ENCODE data around the gene CREB3L4.

CREB3L4 gene

DNA sequence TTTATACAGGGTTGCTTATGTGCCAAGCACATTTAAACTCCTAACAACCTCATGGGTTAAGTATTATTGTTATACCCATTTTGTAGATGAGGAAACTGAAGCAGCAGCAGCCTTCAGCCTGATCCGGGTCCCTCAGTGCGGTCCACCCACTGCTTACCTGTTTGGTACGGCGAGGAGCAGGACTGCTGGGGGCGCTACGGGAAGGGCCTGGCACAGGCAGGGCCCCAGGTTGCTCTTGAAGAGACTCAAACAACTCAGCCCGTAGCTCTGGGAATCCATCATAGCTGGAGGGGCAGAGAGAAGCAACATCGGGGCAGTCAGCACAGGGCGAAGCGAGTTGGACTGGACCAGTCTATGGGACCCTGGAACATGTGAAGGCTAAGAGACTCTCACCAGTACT lies 30.4 kb upstream of the CREB3L4 start:
- DNase-seq (ENCODE audit: low read depth), result no peak

- no peak for DNase-seq (ENCODE audit: low read depth)
These were observed 28.7 kb upstream of the CREB3L4 start for GRCh38 chr1:153938996-153939395.

GRCh38 chr1:153939476-153939875 lies 28.2 kb upstream of the CREB3L4 start:
- DNase-seq (ENCODE audit: low read depth), result no peak

DNA sequence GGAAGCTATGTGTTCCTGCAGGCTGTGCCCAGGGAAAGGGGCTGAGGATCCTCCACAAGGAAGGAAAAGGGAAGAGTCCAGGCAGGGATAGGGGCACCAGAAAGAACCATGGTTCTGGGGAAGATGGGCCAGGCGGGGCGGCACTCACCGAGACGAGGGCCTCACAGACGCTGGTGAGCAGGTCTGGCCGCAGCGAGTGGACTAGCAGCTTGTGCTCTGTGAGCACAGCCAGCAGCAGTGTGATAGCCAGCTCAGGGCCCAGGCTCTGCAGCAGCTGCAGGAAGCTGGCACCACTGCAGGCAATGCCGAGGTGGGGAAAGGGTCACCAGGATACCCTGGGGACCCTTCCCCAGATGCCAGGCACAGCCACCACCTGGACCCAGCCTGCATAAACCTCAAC lies 26.9 kb upstream of the CREB3L4 start:
- no peak for DNase-seq (ENCODE audit: low read depth)

- DNase-seq (ENCODE audit: low read depth), result no peak
These were observed 25.6 kb upstream of the CREB3L4 start for GRCh38 chr1:153941826-153942725.

DNA sequence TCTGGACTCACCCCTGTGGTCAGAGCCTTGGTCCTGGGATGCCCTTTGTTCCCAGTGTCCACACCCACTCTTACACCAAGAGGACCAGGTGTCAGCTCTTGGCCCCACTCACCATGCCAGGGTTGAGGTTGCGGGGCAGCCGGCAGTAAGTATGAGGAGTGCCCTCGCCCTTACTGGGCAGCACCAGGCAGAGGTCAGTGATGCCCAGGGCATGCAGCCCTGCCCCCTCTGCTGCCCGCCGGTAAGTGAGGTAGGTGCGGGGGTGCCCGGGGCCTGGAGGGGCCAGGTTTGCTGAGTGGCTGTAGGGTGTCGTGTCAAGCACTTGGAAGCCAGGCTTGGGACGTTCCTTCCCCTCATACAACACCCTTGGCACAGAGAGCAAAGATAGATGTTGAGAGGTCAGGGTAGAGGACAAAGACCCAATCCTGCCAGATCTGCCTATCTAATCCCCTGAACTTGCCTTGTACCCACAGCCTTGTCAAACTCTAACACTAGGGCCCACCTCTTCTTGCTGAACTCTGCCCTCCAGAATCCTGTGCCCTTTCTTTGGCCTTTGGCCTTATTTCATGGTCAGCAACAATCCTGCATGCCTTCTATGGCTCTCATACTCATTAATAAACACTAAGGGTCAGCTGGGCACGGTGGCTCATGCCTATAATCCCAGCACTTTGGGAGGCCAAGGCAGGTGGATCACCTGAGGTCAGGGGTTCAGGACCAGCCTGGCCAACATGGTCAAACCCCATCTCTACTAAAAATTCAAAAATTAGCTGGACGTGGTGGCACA lies 24.7 kb upstream of the CREB3L4 start:
- DNase-seq (ENCODE audit: low read depth), result no peak

GRCh38 chr1:153944005-153944826 lies 23.5 kb upstream of the CREB3L4 start:
- no peak for DNase-seq (ENCODE audit: low read depth)

GRCh38 chr1:153944827-153945117 lies 22.9 kb upstream of the CREB3L4 start:
- no peak for DNase-seq (ENCODE audit: low read depth)

DNA sequence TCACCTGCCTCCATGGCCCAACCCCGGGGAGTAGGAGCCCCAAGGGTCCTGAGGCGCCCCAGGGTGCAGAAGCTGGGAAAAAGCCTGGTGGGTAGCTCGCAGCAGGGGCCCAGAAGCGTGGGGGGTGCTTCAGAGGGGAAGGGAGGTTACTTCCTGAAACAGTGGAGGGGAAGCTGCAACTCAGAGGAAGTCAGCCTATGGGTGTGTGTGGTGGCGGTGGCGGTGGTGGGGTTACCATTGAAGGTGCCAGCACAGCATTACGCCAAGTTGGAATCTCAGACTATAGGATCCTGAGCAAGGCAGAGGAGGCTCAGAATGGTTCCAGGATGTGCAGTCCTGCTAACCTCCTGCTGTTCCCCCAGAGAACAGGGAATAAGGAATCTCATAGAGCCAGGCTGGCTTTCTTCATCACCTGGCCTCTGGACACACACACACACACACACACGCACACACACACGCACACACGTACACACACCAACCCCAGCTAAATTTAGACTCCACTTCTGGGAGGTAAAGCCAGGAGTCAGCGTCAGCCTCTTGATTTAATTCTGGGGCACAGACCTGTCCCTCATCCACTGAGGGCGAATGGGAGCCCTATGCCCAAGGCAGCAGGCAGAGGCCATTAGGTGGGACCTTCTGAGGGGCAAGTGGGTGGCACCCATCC lies 22.4 kb upstream of the CREB3L4 start:
- DNase-seq (ENCODE audit: low read depth), result peak; percentile 66

- DNase-seq (ENCODE audit: low read depth), result peak; percentile 59
These were observed 21.7 kb upstream of the CREB3L4 start for GRCh38 chr1:153945795-153946621.

- DNase-seq (ENCODE audit: low read depth), result peak; percentile 68
These were observed 21.0 kb upstream of the CREB3L4 start, which contains the start of gene DENND4B for GRCh38 chr1:153946622-153947241. TSS of gene DENND4B (minus strand) at chr1:153946718. CDS start at chr1:153944374, 2,344 bp downstream.

DNA sequence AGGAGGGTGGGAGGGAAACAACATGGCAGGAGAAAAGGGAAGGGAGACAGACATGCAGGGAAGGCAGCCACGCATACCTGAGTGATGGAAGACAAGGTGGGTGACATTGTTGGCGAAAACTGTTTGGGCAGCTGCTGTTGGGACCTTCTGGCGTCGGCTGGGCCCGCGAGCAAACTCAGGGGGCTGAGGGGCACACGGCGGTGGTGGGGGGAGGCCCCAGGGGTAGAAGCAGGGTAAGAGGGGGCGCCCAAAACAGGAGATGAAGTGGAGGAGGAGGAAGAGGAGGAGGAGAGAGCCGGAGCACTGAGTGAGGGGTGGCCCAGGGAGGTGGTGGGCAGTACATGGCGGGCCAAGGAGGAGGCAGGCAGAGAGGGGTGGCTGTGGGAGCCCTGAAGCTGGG lies 16.5 kb upstream of the CREB3L4 start:
- DNase-seq (ENCODE audit: low read depth), result no peak

DNA sequence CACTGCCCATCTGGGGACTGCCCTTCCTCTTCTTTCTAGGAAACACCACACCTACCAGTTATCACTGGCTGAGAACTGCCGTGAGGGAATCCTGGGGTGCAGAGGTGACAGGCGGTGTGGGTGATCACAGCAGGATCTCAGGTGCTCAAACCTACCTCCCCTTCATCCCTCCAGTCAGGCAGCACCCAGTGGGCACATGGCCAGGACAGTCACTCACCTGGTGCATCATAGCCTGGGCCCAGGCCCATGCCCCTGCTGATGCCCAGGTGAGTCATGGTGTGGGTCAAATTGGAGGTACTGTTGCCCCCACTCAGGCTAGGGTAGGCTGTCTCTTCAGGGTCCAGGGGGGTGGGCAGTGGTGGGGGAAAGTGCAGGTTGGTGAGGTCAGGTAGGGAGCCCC lies 15.9 kb upstream of the CREB3L4 start:
- no peak for DNase-seq (ENCODE audit: low read depth)

DNA sequence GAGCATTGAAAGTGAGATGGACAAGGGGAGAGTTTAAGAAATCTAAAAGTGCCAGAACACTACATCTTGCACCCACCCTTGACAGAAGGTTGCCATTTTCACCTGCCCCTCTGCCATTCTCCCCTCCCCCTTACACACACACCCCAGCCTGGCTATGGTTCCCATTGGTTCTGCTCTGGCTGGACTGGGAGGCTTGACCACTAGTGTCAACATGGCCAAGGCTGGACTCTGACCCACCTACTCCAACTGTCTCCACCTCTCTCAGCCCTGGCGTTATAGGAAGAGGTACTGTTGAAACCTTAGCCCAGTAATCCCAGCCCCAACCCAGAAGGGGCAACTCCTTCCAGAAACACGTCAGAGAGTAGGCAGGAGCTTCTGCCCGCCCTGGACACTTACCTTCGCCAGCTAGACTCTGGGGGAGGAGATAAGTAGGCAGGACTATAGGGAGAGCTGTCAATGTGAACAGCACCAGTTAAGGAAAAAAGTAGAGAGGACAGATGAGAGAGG lies 13.8 kb upstream of the CREB3L4 start:
- no peak for DNase-seq (ENCODE audit: low read depth)

DNA sequence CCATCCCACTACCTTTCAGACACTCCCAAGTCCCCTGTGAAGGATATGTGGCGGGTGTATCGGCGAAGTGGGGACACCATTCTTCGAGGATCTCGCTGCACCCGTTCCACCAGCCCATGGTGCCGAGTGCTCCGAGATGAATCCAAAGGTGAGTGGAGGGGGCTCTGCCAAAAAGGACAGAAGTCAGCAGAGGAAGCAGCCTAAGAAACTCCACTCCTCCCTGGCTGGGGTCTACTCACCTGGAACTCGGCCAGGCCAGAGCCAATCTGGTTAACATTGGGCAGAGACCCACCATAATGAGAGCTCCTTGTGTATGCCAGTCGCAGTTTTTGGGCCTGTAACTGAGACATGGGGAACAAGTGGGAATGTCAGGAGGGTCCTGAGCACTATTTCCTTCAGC lies 12.9 kb upstream of the CREB3L4 start:
- DNase-seq (ENCODE audit: low read depth), result no peak

DNA sequence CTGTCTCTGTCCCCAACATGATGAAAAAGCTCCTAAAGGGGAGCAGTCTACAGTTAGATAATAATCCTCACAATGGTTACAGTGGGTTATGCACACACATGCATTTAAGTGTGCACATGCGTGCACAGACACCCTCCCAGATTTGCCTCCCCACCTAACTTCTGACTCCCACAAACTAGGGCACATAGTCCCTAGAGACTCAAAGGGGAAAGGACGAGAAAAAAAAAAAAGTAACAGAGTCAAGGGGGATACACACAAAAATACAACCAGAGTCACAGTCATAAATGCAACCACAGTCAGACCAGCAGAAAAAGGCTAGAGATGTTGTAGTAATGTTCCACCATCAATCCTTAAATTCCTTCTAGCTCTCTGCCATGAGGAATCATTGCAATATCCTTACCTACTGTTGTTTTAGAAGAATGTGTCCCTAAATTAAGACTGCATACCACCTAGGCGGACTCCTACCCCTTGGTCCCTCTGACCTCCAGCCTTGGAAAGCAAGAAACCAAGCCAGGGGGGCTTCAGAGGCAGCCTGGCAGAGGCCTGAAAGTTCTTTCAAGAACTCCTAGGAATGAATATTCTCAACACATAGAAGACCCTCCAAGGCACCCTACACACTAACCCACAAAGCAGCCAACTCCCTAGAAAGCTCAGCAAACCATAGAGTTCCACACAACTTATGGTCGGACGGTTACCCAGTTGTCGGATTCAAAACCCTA lies 10.5 kb upstream of the CREB3L4 start:
- DNase-seq (ENCODE audit: low read depth), result no peak

DNA sequence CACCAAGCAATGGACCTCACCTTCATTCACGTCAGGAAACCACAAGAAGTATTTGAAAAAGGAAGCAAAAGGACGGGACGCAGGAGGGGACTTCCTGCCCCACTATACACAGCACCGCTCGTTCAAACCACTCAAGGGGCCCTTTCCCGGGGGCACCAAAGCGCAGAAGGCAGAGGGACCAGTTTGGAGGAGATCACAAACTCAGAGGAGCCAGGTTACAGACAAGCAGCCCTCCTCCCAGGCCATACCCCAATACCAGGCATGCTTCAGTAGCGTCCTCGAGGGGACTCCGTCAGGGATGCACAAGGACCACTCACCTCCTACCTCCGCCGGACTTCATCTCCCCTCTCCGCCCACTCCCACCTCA lies 10.0 kb upstream of the CREB3L4 start:
- peak; percentile 14 for DNase-seq (ENCODE audit: low read depth)

DNA sequence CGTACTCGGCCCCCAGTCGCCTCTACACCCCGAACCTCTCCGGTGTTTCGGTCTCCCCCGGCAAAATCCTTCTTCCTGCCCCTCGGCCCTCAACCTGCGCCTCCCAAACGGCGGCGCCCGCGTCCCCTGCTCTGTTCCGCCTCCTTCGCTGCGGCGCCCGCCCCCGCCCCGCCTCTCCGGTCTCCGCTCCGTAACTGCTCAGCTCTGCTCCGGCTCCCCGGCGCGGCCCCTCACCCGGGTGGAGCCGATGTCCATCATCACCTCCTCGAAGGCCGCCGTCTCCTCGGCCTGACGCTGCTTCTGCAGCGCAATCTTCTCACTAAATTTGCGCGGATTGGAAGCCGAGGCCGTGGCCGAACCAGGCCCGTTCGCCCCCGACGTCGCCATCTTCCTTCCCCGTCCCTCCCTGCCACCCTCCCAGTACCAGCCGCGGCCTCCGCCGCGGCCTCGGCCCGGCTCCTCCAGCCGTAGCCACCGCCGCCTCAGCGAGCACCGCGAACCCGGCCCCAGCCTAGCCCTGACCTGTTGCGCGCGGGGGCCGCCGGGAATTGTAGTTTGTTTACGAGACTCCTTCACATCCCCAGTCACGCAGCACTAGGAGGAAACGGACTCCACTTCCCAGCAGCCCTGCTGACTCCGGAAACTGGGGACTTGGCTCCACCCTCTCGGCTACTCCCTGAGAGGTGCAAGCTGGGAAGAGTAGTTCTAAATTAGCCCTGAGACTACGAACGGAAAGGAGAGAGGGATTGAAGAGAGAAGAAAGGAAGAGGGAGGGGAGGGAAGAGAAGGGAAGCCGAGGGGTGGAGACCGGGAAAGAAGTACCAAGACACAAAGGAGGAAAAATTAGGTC lies 9.4 kb upstream of the CREB3L4 start, which contains the start of gene CRTC2:
TSS of gene CRTC2 (minus strand) at position 502 of the 850 bp plus-strand sequence. CDS start at position 387, 115 bp downstream.
- peak; percentile 92 for DNase-seq (ENCODE audit: low read depth)

DNA sequence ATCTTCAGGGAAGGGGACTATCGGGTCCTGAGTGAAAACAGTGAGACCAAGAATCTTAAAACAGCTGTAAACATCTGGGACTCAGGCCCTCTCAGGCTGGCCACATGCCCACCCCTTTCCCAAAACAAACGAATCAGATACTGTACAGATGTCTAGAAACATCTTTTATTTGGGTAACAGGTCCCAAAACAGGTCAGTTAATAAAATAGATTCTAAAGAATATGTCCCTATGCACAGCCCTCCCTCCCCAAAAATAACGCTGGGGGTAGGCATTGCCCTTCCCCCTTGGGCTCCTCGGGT lies 8.8 kb upstream of the CREB3L4 start:
- DNase-seq (ENCODE audit: low read depth), result no peak

Data from stimulated activated CD8-positive, alpha-beta memory T cell treated with anti-CD3 and anti-CD28 coated beads, Interleukin-12 subunit alpha, Interleukin-12 subunit beta, amount 100 ng/mL, for 4 hours (primary cell).